Gastroesophageal sphincter (tissue), 4 donors: ENCODE results near the gene PDE11A. TPM values are rescaled to one million over a fixed set of nuclear protein-coding genes. Genes with fewer than 3 reads are reported as not detected.

ENCODE experiments used
- ATAC-seq: fragments of 150-250 bp; one replicate; pipeline ENCODE4 v1.9.1; 2016; ENCODE audit warnings: mild to moderate bottlenecking, moderate library complexity
- H3K27ac ChIP-seq, 4 donors: fragments of 200-600 bp; sonication (generic) in 3 of 4; 1 replicate in 3 of 4; 2 replicates in 1 of 4; pipeline ENCODE4 v1.5.1; 2016 to 2019
- H3K27me3 ChIP-seq: fragments of 200-600 bp; sonication (generic); one replicate; pipeline ENCODE4 v1.5.1; 2019
- H3K36me3 ChIP-seq, 2 donors: fragments of 200-600 bp; sonication (generic); one replicate each; pipeline ENCODE4 v1.5.1; 2019; ENCODE audit warnings: control low read depth in 1 of 2
- H3K4me1 ChIP-seq, 3 donors: fragments of 200-600 bp; sonication (generic); 1 replicate in 2 of 3; 2 replicates in 1 of 3; pipeline ENCODE4 v1.5.1; 2016 to 2019; ENCODE audit warnings: control low read depth in 2 of 3
- H3K4me3 ChIP-seq, 2 donors: fragments of 200-600 bp; sonication (generic); one replicate each; pipeline ENCODE4 v1.5.1; 2019; ENCODE audit warnings: mild to moderate bottlenecking in 1 of 2, moderate library complexity in 1 of 2
- H3K9me3 ChIP-seq, 3 donors: fragments of 200-600 bp; sonication (generic); one replicate each; pipeline ENCODE4 v1.5.1; 2017 to 2019; ENCODE audit warnings: control low read depth in 2 of 3
- EP300 ChIP-seq: sonication (generic); formaldehyde crosslinking; IDR thresholded peaks from one replicate; pipeline ENCODE4 v1.6.1; 2017; ENCODE audit warnings: antibody characterized with exemption, mild to moderate bottlenecking
- POLR2A ChIP-seq, 2 donors: fragments of 450-650 bp; IDR thresholded peaks; one replicate each; pipeline ENCODE4 v1.6.1; 2017; ENCODE audit warnings: antibody characterized with exemption in 2 of 2, mild to moderate bottlenecking in 2 of 2, moderate library complexity in 1 of 2
- POLR2AphosphoS5 ChIP-seq: sonication (generic); formaldehyde crosslinking; IDR thresholded peaks from one replicate; pipeline ENCODE4 v1.6.1; 2017; ENCODE audit warnings: antibody characterized with exemption
- WGBS, 2 donors: methylation state at CpG; one replicate each; pipeline ENCODE4 v1.1.5; 2018; ENCODE audit warnings: low coverage in 1 of 2; 5-methylcytosine and 5-hydroxymethylcytosine counted together
- total RNA-seq, 4 donors: library from RNA; depleted of rRNA; stranded (reverse); fragments of >200 nt; gene quantifications; one replicate each; pipeline ENCODE4 v1.1.0, GENCODE V29; 2016
- TF ChIP-seq, protein P1 (sequence below), 4 experiments: fragments of 200-600 bp in 2 of 4; fragments of 450-650 bp in 2 of 4; sonication (generic) in 1 of 4; IDR thresholded peaks; one replicate each; pipeline ENCODE4 v1.5.1; 2017 to 2019; ENCODE audit warnings: antibody characterized with exemption in 4 of 4, mild to moderate bottlenecking in 2 of 4, moderate library complexity in 2 of 4

PDE11A gene
- total RNA-seq, 4 donors from 2014 or later, result 0.13 to 1.9 (median 0.16) TPM; not detected in 1

DNA sequence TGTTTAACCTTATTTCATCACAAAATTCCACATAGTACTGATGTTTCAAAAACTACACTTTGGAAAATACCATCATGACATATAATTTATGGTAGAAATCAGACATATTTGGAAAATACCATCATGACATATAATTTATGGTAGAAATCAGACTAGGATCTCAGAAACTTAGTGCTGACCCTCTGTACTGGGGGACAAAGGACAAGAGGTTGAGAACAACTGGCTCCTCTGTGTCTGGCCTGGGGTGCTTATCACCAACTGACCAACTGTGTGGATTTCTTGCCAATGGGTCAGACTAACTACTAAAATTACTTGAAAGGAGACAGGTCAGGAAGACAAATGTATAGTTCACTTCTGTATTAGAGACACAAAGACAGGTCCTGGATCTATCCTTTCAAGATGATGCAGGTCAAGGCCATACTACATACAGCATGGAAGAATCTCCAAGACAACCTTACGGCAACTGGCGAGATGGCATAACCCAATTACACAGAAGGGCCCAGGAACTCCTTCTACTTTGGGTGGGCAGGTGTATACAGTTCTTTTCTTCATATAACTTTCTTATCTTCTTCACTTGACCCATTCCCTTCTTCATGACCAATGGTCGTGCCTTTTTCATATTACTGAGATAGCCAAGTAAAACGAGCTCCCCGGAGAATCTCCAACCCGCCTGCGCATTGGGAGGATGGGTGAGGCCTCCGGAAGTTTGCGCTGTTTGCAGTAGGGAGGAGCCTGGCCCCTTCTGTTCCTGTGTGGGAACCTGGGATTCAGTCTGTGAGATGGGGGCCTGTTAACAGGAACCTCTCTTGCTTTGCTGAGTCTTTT is 389.5 kb downstream of the PDE11A start:
- 83 to 86% methylated on average over 6 to 8 of the region's 9 CpGs for WGBS, 2 donors
- TF ChIP-seq EP300, result no peak
- TF ChIP-seq POLR2A (IDR thresholded peaks at IDR 0.05), result no peak
- no peak for TF ChIP-seq POLR2AphosphoS5
- TF ChIP-seq, protein P1, sequence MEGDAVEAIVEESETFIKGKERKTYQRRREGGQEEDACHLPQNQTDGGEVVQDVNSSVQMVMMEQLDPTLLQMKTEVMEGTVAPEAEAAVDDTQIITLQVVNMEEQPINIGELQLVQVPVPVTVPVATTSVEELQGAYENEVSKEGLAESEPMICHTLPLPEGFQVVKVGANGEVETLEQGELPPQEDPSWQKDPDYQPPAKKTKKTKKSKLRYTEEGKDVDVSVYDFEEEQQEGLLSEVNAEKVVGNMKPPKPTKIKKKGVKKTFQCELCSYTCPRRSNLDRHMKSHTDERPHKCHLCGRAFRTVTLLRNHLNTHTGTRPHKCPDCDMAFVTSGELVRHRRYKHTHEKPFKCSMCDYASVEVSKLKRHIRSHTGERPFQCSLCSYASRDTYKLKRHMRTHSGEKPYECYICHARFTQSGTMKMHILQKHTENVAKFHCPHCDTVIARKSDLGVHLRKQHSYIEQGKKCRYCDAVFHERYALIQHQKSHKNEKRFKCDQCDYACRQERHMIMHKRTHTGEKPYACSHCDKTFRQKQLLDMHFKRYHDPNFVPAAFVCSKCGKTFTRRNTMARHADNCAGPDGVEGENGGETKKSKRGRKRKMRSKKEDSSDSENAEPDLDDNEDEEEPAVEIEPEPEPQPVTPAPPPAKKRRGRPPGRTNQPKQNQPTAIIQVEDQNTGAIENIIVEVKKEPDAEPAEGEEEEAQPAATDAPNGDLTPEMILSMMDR (IDR thresholded peaks at IDR 0.05), result no peak
- Histone ChIP-seq H3K27ac (no peak overlapping the region), H3K4me3 (no peak overlapping the region), H3K27me3 (no peaks in the 10 kb centered on the region), H3K4me1 (no peaks in the 10 kb centered on the region), H3K9me3 (no peaks in the 10 kb centered on the region), H3K36me3 (no peaks in the 10 kb centered on the region)
- no peak for ATAC-seq

DNA sequence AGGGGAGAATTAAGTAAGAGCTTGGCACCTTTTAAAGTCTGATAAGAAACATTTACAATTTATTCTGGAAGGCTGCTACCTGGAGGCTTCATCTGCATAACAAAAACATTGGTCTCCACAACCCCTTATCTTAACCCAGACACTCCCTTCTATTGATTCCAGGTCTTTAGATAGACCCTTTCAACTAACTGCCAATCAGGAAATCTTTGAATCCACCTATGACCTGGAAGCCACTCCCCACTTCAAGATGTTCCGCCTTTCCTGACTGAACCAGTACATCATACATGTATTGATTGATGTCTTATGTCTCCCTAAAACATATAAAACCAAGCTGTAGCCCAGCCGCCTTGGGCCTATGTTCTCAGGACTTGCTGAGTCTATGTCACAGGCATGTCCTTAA is 390.6 kb downstream of the PDE11A start:
- 82 to 86% methylated on average over 2 of the region's 2 CpGs for WGBS, 2 donors
- no peaks in the 10 kb centered on the region for H3K9me3 ChIP-seq
- no peaks in the 10 kb centered on the region for H3K27me3 ChIP-seq
- ATAC-seq, result no peak
- TF ChIP-seq, protein P1 (IDR thresholded peaks at IDR 0.05), result no peak
- TF ChIP-seq POLR2AphosphoS5 (no peak), EP300 (no peak), POLR2A (IDR thresholded peaks at IDR 0.05) (no peak)
- no peaks in the 10 kb centered on the region for H3K4me1 ChIP-seq
- no peak overlapping the region for H3K27ac ChIP-seq
- no peak overlapping the region for H3K4me3 ChIP-seq
- H3K36me3 ChIP-seq, result no peaks in the 10 kb centered on the region

DNA sequence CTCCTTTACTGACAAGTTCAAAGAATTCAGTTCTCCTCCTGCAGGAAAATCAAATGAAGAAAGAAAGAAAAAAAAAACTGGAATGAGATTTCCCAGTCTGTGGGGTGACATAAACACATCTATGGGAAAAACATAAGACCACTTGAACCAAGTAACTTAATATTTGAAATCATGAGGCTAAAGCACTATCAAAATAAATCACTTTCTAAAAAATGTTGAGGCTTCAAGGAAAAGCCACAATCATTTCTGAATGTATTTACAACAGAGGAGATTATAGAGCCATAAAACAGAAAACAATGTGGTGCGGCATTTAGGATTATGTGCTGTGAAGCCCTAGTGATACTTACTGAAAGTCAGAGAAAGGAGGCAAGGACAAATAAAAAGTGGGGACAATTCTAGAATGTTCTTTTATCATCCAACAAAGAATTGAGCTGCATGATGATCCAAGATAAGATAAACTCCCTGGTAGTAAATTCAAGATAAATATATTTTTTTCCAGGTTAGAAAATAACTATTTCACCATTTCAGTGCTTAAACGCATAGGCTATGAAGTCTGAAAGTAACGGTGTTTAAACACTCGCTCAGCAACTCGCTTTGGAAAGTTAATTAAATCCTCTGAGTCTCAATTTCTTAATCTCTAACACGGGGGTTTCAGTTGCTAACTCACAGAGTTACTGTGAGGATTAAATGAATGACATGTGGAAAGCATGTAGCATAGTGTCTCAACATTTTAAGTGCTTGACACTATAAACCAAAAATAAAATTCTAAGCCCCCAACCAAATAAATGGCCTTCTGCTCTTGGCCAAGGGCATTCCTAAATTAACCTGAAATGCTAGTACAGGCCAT is 391.5 kb downstream of the PDE11A start:
- no peak for ATAC-seq
- Histone ChIP-seq H3K9me3 (no peaks in the 10 kb centered on the region), H3K27me3 (peaks cover 9% of the 10 kb centered on the region), H3K4me1 (no peaks in the 10 kb centered on the region), H3K4me3 (no peak overlapping the region), H3K36me3 (no peaks in the 10 kb centered on the region), H3K27ac (no peak overlapping the region)
- TF ChIP-seq POLR2A (IDR thresholded peaks at IDR 0.05) (no peak), EP300 (no peak), POLR2AphosphoS5 (no peak)
- TF ChIP-seq, protein P1 (IDR thresholded peaks at IDR 0.05), result no peak
- WGBS, 2 donors, result 83% methylated on average over 6 of the region's 6 CpGs

DNA sequence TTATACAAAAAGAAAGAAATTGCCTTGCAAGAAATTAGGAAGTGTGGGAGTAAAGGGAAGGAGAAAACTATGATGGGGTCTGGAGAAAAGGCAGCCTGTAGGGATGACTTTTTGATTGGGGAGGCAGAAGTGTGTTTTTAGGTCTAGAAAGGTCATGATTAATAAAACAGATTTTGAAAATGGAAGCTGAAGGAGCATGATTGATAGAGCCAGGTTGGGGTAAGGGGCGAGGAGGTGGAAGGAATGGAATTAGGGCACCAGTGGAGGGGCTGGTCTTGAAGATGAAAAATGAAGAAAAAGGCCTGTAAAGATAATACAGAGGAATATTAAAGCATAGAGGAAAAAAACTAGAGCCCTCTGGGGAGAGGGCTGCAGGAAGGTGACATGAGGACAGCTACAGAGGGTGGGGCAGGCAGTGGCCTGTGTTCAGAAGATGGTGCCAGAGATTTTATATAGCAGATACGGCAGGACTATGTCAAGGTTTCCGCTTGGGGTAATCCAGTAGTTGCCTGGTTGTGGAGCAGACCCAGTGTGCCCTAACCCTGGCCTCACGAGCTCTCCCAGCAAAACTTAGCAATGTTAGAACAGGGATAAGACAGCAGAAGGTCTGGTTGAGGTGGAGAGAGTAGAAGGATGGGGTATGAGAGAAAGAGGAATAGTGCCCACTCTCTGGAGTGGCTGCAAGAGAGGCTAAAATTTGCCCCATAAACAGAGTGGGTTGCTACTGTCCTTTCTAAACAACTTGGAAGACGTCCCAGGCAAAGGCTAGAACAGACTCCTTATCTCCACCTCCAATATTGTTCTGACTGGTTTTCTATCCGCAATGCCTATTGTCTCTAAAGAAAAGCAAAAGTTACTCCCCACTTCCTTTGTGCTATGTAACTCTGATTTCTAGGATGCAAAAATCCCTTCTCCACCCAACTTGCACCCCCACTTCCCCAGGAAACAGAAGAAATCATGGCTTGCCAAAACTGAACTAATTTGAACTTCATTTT is 392.7 kb downstream of the PDE11A start:
- Histone ChIP-seq H3K4me1 (no peaks in the 10 kb centered on the region), H3K9me3 (no peaks in the 10 kb centered on the region), H3K27ac (no peak overlapping the region), H3K4me3 (no peak overlapping the region), H3K36me3 (no peaks in the 10 kb centered on the region), H3K27me3 (peaks cover 9% of the 10 kb centered on the region)
- WGBS, 2 donors, result 38 to 69% methylated on average over 2 to 6 of the region's 6 CpGs
- TF ChIP-seq POLR2A (IDR thresholded peaks at IDR 0.05) (no peak), EP300 (no peak), POLR2AphosphoS5 (no peak)
- TF ChIP-seq, protein P1 (IDR thresholded peaks at IDR 0.05), result no peak
- ATAC-seq, result no peak
